IMR-90 (cell line): ENCODE data around the gene FADS6. TPM values are rescaled to one million over a fixed set of nuclear protein-coding genes. Genes with fewer than 3 reads are reported as not detected.

ENCODE experiments used
- ATAC-seq: fragments of 200-7000 bp; cut with Tn5 transposase; 2 replicates; pipeline ENCODE4 v1.9.1; 2020; ENCODE audit warnings: low read depth, mild to moderate bottlenecking, moderate library complexity
- BruUV-seq: library from RNA; stranded (reverse); fragments of 400-500 nt; replicated peaks from 2 replicates; lab custom pipeline; 2021; lab: Mats Ljungman, UMichigan
- CTCF ChIA-PET: fragments of 300-600 bp; formaldehyde crosslinking; extraction: SDS; loops from one replicate; lab custom pipeline; 2021; ENCODE audit warnings: antibody characterized with exemption; lab: Yijun Ruan, JAX
- POLR2A ChIA-PET: fragments of 300-600 bp; sonication (Branson Sonifier 250); formaldehyde crosslinking; loops from one replicate; lab custom pipeline; 2022; ENCODE audit warnings: antibody characterized with exemption; ENCODE audit not compliant: unreplicated experiment; lab: Charles Lee
- DNase-seq: peaks from one replicate; pipeline ENCODE4 v3.0.0; 2013
- H2AFZ ChIP-seq: replicated peaks from 2 replicates; pipeline ENCODE3; 2013; ENCODE audit warnings: low read length, mild to moderate bottlenecking; ENCODE audit not compliant: poor library complexity
- H2AK5ac ChIP-seq: 2 replicates; pipeline ENCODE4 v1.6.1; 2013; ENCODE audit warnings: low read depth, low read length, inconsistent platforms
- H2AK9ac ChIP-seq: replicated peaks from 2 replicates; pipeline ENCODE3; 2013; ENCODE audit warnings: mild to moderate bottlenecking, low read depth, low read length, moderate library complexity; ENCODE audit not compliant: poor library complexity
- H2BK120ac ChIP-seq: 2 replicates; pipeline ENCODE4 v1.6.1; 2013; ENCODE audit warnings: low read depth, low read length, inconsistent platforms
- H2BK15ac ChIP-seq: 3 replicates; pipeline ENCODE4 v1.6.1; 2013; ENCODE audit warnings: low read depth, low read length, inconsistent platforms
- H2BK20ac ChIP-seq: 2 replicates; pipeline ENCODE4 v1.6.1; 2013; ENCODE audit warnings: low read depth, mild to moderate bottlenecking, inconsistent platforms, low read length, moderate library complexity
- H2BK5ac ChIP-seq: 2 replicates; pipeline ENCODE4 v1.6.1; 2013; ENCODE audit warnings: mild to moderate bottlenecking, low read depth, low read length, inconsistent platforms; ENCODE audit not compliant: poor library complexity, severe bottlenecking
- H3K14ac ChIP-seq: replicated peaks from 2 replicates; pipeline ENCODE4 v1.6.1; 2013; ENCODE audit warnings: low read depth, low read length, inconsistent platforms
- H3K18ac ChIP-seq: 2 replicates; pipeline ENCODE4 v1.6.1; 2013; ENCODE audit warnings: low read depth, low read length, control low read depth
- H3K23ac ChIP-seq: 2 replicates; pipeline ENCODE4 v1.6.1; 2013; ENCODE audit warnings: low read depth, low read length, inconsistent platforms
- H3K27ac ChIP-seq: 2 replicates; pipeline ENCODE4 v1.5.1; 2013; ENCODE audit warnings: mild to moderate bottlenecking, control low read depth, low read length; ENCODE audit not compliant: insufficient read depth
- H3K27me3 ChIP-seq: 2 replicates; pipeline ENCODE4 v1.6.1; 2013; ENCODE audit warnings: low read length; ENCODE audit not compliant: control insufficient read depth, insufficient read depth
- H3K36me3 ChIP-seq: 2 replicates; pipeline ENCODE4 v1.6.1; 2013; ENCODE audit warnings: low read length, mixed read lengths; ENCODE audit not compliant: control insufficient read depth, insufficient read depth
- H3K4ac ChIP-seq: 2 replicates; pipeline ENCODE4 v1.6.1; 2013; ENCODE audit warnings: low read depth, low read length, inconsistent platforms
- H3K4me1 ChIP-seq: 2 replicates; pipeline ENCODE4 v1.6.1; 2013; ENCODE audit warnings: low read length, mixed read lengths; ENCODE audit not compliant: control insufficient read depth, insufficient read depth
- H3K4me2 ChIP-seq: 2 replicates; pipeline ENCODE4 v1.6.1; 2013; ENCODE audit warnings: low read depth, mild to moderate bottlenecking, control low read depth, low read length, moderate library complexity
- H3K4me3 ChIP-seq: 2 replicates; pipeline ENCODE4 v1.5.1; 2013; ENCODE audit warnings: low read depth, mild to moderate bottlenecking, control low read depth, low read length, moderate library complexity; ENCODE audit not compliant: insufficient read depth
- H3K56ac ChIP-seq: 2 replicates; pipeline ENCODE4 v1.6.1; 2013; ENCODE audit warnings: low read length, inconsistent platforms; ENCODE audit not compliant: insufficient read depth; ENCODE audit errors: extremely low read depth
- H3K79me1 ChIP-seq, 2 experiments: 2 replicates each; pipeline ENCODE4 v1.6.1; 2013; ENCODE audit warnings: low read length in 2 of 2, inconsistent platforms in 1 of 2, low read depth in 1 of 2
- H3K9ac ChIP-seq: 2 replicates; pipeline ENCODE4 v1.6.1; 2013; ENCODE audit warnings: low read depth, low read length, control low read depth
- H3K9me1 ChIP-seq: 2 replicates; pipeline ENCODE4 v1.6.1; 2013; ENCODE audit warnings: low read length, inconsistent platforms; ENCODE audit not compliant: insufficient read depth
- H3K9me3 ChIP-seq: 2 replicates; pipeline ENCODE4 v1.6.1; 2013; ENCODE audit warnings: low read length; ENCODE audit not compliant: control insufficient read depth, insufficient read depth
- H4K20me1 ChIP-seq: 2 replicates; pipeline ENCODE4 v1.6.1; 2013; ENCODE audit warnings: low read length, inconsistent platforms; ENCODE audit not compliant: insufficient read depth
- H4K5ac ChIP-seq: 2 replicates; pipeline ENCODE4 v1.6.1; 2013; ENCODE audit warnings: mild to moderate bottlenecking, low read depth, low read length, control low read depth
- H4K8ac ChIP-seq, 2 experiments: 2 replicates each; pipeline ENCODE4 v1.6.1; 2013; ENCODE audit warnings: low read depth in 2 of 2, low read length in 2 of 2, control low read depth in 1 of 2, inconsistent platforms in 1 of 2
- H4K91ac ChIP-seq: 2 replicates; pipeline ENCODE4 v1.6.1; 2013; ENCODE audit warnings: low read depth, low read length, inconsistent platforms; ENCODE audit not compliant: insufficient read depth
- CEBPB ChIP-seq: IDR thresholded peaks from 2 replicates; pipeline ENCODE4 v1.6.1; 2012; ENCODE audit warnings: low read depth, low read length, improper control_type of control experiment
- MAFK ChIP-seq: IDR thresholded peaks from 2 replicates; pipeline ENCODE4 v1.6.1; 2012; ENCODE audit warnings: low read depth, low read length, improper control_type of control experiment
- SMC3 ChIP-seq: fragments of 150-350 bp; IDR thresholded peaks from 2 replicates; pipeline ENCODE4 v1.6.1; 2016; ENCODE audit warnings: low read depth, mild to moderate bottlenecking, antibody characterized with exemption, low read length, moderate library complexity
- WGBS, 2 experiments: methylation state at CpG; one replicate each; pipeline versions ENCODE4 v1.1.5 to v1.1.7; 2013; ENCODE audit warnings: missing lambda C conversion rate in 2 of 2; ENCODE audit not compliant: insufficient read length in 1 of 2; ENCODE audit errors: extremely low coverage in 2 of 2; 5-methylcytosine and 5-hydroxymethylcytosine counted together
- dilution Hi-C: fragments of 300-500 bp; cut with HindIII; formaldehyde crosslinking; loops from one replicate; pipeline ENCODE4 v1.14.3; 2018; ENCODE audit warnings: low sequenced_read_pairs; ENCODE audit not compliant: unreplicated experiment
- in situ Hi-C: fragments of 300-500 bp; cut with MboI; formaldehyde crosslinking; loops from 3 replicates; pipeline ENCODE4 v1.14.3; 2019; ENCODE audit warnings: low sequenced_read_pairs, inconsistent platforms, mixed read lengths
- intact Hi-C: fragments of 100-400 bp; cut with micrococcal nuclease; formaldehyde crosslinking; loops from 2 replicates; pipeline ENCODE4 v1.10.0; 2022
- polyA plus RNA-seq, 3 experiments: library from polyadenylated mRNA; depleted of rRNA; stranded (reverse); fragments of >200 nt; gene quantifications; 2 replicates each; pipeline ENCODE4 v1.2.3, GENCODE V29; 2012; ENCODE audit warnings: low replicate concordance in 1 of 3
- total RNA-seq: library from RNA; depleted of rRNA; stranded (reverse); fragments of >200 nt; gene quantifications from 2 replicates; pipeline ENCODE4 v1.2.3, GENCODE V29; 2012

The FADS6 gene
- total and polyA plus RNA-seq, 2 of the 4 experiments (the other 2 are of a cell fraction): not detected

DNA sequence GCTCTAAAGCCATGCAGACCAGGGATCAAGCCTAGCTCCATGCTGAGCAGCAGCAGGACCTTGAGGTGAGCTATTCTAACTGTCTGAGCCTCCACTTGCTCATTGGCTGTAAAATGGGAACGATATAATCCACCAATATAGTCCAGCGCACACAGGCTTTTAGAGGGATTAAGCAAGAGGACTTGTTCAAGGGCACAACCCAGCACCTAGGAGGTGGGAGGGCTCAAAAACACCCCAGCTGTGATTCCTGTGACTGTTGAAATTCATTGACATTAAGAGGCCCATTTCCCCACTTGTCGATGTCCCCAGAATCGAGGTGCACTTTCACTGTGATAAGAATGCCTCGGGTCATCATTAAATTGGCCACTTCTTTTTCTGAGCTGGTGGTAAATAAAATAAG, 25.5 kb upstream of the FADS6 start:
- POLR2A ChIA-PET: no interaction called here

More for the DNA sequence above, 25.5 kb upstream of the FADS6 start:
- Histone ChIP-seq H3K27me3 (peaks cover 60% of the 10 kb centered on the region), H3K79me1 (no peaks in the 10 kb centered on the region), H2BK120ac (no peak overlapping the region), H3K4ac (no peak overlapping the region), H2AK5ac (no peak overlapping the region), H2BK20ac (no peak overlapping the region), H3K27ac (no peak overlapping the region), H3K9ac (no peak overlapping the region), H3K23ac (no peak overlapping the region), H3K18ac (no peak overlapping the region), H2BK5ac (no peak overlapping the region), H3K36me3 (no peaks in the 10 kb centered on the region), H2AFZ (no peak overlapping the region), H3K14ac (no peak overlapping the region), H4K91ac (no peak overlapping the region), H3K9me3 (no peaks in the 10 kb centered on the region), H3K4me1 (no peaks in the 10 kb centered on the region), H3K56ac (no peak overlapping the region), H3K4me3 (no peak overlapping the region), H3K9me1 (no peaks in the 10 kb centered on the region), H4K8ac (no peak overlapping the region), H2BK15ac (no peak overlapping the region), H4K20me1 (no peaks in the 10 kb centered on the region), H2AK9ac (no peak overlapping the region), H3K4me2 (no peak overlapping the region), H4K5ac (no peak overlapping the region)
- no CpG with 5 or more reads among the region's 5 CpGs for WGBS, 2 experiments
- no TSS peak for BruUV-seq
- dilution Hi-C loops (no loop called here), in situ Hi-C loops (no loop called here), intact Hi-C loops (no loop called here)
- TF ChIP-seq MAFK: no peak
- TF ChIP-seq SMC3: no peak
- TF ChIP-seq CEBPB: no peak
- ATAC-seq (no peak), DNase-seq (no peak)
- CTCF ChIA-PET: interaction anchor here (0.7 to 1.1 kb wide), 2 partner anchors 34 to 39 kb away, joined by 3 to 7 read pairs; no protein-coding TSS in a partner anchor
